HG03457 (cell line): ENCODE measurements around the gene CLDN5.

Experiments
- ATAC-seq: cut with Tn5 transposase; IDR thresholded peaks from one replicate; pipeline ENCODE4 v1.9.1; 2021; ENCODE audit warnings: moderate number of reproducible peaks; ENCODE audit not compliant: unreplicated experiment

Gene CLDN5

DNA sequence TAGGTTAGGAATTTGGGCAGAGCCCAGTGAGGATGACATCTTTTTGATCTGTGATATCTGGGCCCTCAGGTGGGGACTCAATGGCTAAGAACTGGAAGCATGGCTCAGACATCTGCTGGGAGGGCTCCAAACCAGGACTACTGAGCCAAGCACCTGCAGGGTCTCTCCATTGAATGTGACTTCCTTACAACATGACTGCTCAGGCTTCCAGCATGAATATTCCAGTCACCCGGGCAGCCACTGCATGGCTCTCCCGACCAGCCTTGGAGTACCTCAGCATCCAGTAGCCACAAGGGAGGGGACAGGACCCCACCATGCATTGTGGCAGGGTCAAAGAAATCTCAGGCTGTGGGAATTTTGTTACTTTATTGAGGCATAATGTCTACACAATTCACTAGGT lies 35.9 kb downstream of the CLDN5 start:
- ATAC-seq: no peak

DNA sequence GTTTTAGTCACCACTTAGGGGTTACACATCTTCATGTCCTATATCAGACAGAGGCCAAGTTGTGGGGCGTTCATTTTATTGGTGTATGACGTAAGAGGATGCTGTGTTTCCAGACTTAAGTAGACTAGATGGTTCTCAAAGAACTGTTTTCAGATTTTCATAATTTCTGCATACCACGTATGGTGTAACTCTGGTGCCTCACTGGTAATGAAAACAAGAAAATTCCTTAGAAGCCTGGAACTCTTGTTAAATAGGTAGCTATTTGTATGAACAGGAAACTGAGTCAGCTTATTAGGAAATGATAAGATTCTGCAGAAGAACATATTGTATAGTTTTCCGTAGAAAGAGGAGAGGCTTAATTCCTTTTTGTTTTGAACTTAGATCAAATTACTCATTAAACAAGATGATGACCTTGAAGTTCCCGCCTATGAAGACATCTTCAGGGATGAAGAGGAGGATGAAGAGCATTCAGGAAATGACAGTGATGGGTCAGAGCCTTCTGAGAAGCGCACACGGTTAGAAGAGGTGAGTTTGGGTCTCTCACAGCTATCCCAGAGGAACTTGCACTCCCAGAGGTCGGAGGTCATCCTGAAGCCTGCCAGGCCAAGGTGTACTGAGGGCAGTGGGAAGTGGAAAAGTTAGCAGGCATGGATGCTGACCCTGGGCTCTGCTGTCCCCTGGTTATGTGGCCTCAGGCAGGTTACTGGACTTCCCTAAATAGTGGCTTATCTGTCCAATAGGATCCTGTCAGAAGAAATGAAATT lies 40.5 kb downstream of the CLDN5 start:
- no peak for ATAC-seq

DNA sequence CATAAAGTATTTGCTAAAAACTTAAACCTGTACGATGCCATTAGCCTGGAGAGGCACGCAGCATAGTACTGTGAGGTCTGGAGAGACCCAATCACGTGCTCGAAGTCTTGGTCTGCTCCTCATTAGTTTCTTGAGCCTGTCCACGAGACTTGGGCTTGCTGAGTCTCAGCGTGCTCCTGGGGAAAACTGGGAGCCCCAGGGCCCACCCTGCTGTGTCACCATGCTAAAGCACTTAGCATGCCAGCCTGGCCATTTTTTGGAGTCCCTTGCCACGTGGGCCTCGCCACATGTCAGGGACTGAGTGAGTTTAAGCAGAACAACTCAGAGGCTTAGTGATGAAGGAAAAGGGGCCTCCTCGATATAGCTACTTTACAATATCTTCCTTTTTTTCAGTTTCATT lies 41.9 kb downstream of the CLDN5 start:
- no peak for ATAC-seq

DNA sequence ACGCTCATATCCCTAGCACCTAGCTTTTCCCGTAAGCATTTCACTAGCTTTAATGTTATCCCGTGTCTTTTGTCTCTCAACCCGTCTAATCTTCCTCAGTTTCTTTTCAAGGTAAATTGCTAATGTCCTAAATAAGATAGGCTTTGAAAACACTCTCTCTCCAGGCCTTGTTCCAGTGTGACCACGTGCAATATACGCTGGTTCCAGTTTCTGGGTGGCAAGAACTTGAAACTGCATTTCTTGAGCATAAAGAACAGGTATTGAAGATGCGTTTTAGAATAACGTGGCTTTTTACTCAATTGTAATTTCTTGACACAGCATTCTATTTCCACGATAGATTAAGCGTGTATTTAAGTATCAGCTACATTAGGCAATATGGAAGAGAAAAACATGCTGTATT lies 43.4 kb downstream of the CLDN5 start:
- no peak for ATAC-seq

DNA sequence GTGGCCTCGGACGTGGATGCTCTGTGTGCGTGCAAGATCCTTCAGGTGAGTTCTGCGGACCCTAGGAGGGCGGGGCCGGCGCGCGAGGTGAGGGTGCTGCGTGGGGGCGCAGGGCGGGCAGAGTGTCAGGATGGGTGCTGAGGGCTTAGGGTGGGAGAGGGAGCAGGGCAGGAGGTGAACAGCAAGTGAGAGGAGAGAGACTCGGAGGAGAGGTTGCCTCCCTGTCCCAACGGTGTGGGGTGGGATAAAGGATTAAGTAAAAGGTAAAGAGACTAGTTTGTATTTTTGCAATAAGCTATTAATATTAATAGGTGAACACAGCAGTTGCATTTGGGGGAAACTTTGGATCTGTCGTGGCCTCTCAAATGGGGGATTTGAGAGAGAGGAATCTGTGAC lies 44.0 kb downstream of the CLDN5 start:
- ATAC-seq: no peak

DNA sequence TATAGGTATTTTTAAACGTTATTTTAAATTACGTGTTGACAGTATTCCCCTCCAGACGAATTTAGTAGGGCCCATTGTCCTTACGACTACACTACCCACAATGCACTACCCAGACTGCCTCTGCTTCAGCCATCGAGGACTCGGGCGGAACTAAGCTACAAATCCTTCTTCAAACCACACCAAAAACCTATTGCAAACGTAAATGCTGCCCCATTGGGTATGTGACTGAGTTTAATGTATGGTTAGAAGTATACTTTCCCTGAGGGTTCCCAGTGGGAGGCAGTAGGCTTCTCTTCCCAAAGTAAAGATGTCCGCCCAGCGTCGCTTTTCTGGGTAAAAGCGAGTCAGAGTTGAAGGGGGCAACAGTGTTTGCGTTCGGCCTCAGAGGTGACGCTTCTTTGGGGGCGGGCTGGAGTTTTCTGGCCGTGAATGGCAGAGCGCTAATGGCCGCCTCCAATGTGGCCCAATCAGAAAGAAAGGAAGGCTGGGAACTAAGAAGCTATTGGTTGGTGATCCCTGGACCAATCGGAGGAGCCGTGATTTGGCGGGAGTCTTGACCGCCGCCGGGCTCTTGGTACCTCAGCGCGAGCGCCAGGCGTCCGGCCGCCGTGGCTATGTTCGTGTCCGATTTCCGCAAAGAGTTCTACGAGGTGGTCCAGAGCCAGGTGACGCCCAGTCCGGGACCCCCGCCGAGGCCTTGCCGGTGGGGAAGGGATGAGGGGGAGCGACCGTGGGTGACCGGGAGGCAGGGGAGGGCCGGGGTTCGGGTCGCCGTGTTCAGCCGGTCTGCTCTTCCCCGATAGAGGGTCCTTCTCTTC lies 44.6 kb downstream of the CLDN5 start, which contains the start of gene CDC45:
CDC45 (plus strand) TSS at position 566 of the 818 bp plus-strand sequence; CDS start at position 615, 49 bp downstream.
- ATAC-seq: peak; percentile 64

DNA sequence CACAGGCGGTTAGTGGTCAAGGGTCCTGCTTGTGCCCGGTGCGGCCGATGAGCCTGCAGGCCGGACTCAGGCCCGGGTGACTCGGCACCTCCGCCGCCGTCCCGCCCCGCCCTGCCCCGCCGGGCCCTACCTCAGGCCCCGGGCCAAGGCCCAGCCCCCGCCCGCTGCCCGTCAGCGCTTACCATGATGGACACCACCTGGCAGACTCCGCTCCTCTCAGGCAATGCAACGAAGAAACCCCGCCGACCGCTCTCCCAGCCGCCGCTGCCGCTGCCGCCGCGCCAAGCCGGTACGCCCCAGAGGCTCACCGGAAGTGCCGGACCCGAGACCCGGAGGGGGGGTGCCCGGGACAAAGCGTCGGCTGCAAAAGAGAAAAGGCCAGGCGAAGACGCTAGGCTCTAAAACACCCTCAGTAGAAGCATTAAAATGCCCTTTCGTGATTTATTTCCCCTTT lies 45.3 kb downstream of the CLDN5 start, which contains the start of gene UFD1:
UFD1 (minus strand) TSS at position 293 of the 454 bp plus-strand sequence; CDS start at position 185, 108 bp downstream.
- peak; percentile 25 for ATAC-seq

DNA sequence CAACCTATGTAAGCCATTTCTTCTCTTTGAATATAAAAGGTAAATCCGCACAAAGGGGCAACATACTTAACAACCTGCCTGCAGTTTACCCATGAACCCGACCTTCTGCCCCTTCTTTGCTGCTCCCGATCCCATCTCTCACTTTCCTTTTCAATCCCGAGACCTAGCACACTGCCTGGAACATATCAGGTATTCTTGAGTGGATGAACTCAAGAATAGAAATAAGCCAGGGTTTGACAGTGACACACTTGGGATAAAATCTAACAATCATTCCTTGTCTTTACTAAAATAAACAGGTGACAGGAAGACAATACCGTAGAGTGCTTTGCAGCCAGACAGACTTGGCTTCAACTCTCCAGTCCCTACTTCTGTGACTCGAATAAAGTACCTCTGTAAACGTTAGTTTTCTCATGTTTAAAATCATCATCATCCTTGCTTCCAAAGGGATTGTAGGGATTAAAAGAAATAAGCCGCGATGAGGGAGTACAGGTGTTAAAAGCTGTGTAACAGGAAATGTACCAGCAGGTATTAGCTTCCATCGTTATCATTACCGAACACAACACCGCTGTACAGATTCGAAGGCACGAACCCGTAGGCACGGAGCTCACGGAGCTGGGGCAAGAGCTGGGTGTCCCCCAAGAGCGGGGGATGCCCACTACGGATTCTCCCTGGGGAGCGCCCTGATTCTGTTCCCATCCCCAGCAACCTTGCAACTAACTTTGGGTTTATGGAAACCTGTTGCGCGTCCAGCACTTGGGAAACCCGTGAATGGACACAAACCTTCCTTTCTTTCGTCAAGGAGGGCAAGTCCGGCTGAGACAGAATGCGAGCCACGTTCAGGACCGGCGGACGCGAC lies 45.9 kb downstream of the CLDN5 start:
- ATAC-seq: no peak

DNA sequence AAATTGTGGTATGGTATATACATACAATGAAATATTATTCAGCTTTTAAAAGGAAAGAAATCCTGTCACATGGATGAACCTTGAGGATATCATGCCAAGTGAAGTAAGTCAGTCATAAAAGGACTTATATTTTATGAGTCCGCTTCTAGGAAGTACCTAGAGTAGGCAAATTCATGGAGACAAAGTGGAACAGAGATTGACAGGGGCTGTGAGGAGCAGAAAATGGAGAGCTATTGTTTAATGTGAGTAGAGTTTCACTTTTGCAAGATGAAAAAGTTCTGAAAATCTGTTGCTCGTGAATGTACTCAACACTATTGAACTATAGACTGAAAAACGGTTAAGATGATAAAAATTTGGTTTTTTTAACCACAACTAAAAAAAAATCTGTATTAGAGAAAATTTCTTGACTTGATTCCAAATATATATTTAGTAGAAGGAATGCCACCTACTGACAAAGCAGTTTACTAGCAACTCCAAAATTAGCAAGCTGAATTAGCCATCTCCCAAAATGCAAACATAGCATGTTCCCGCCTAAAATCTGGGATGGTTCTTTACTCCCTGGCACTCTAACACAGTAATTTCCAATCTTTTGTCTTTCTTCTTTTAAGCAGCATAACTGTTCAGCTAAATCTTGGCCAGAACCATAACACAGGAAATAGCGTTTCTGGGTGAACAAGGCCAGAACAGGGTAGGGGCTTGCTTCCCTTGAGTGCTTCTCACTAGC lies 46.7 kb downstream of the CLDN5 start:
- ATAC-seq: no peak

DNA sequence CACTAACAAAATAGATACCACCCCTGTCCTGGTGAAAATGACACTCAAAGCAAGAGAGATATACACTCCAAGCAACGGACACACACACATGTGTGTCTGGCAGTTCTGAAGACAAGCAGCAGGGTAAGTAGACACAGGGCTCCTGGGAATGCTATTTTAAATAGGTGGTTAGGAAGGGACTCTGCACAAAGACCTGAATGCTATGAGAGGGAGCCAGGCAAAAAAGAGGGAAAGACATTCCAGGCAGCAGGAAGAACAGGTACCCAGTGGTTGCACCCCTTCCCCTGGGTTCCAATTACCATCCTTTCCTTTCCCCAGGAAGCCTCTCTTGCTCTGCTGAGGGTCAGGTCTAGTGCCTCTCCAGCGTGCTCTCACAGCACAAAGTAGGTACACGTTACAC lies 48.2 kb downstream of the CLDN5 start:
- ATAC-seq: no peak

DNA sequence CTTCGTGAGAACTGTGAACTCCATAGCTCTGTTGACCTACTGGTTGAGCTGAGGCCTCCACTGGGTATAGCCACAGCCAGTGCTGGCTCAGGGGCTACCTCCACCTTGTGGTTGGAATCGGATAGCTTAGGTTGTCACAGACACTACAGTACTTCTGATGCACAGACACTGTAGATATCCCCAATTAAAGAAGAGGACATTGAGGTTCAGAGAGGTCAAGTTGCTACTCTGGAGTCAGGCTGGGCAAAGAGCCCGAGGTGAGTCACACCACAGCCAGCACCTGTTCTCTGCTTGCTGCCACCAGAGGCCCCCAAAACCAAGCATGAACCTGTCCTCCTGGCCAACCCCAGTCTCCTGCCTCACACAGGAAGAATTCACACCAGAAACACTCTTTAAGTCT lies 50.6 kb downstream of the CLDN5 start:
- no peak for ATAC-seq
